Activated CD8-positive, alpha-beta T cell treated with anti-CD3 and anti-CD28 coated beads, Interleukin-2, amount 10 ng/mL, durations not matched to agents 7 days and 5 days (primary cell): Measurements from ENCODE around the gene PADI3. TPM values are rescaled to one million over a fixed set of nuclear protein-coding genes. Genes with fewer than 3 reads are reported as not detected.

ENCODE experiments used
- ATAC-seq: fragments of 150-1000 bp; cut with Tn5 transposase; one replicate; pipeline ENCODE4 v1.10.0; 2021; ENCODE audit warnings: moderate library complexity
- CTCF ChIA-PET: fragments of 350-600 bp; sonication (Branson Sonifier 250); formaldehyde crosslinking; loops from one replicate; lab custom pipeline; 2021; ENCODE audit warnings: antibody characterized with exemption; lab: Charles Lee
- POLR2A ChIA-PET: fragments of 350-600 bp; sonication (Branson Sonifier 250); formaldehyde crosslinking; loops from one replicate; lab custom pipeline; 2021; ENCODE audit warnings: antibody characterized with exemption; lab: Charles Lee
- DNase-seq: peaks from one replicate; pipeline ENCODE4 v3.0.0-alpha.2; 2020
- H3K27ac Mint-ChIP-seq: one replicate; pipeline ENCODE4 v1.8.0; 2021; ENCODE audit warnings: mild to moderate bottlenecking, mixed read lengths
- H3K27me3 Mint-ChIP-seq: one replicate; pipeline ENCODE4 v1.8.0; 2021; ENCODE audit warnings: low read depth, mixed read lengths
- H3K36me3 Mint-ChIP-seq: one replicate; pipeline ENCODE4 v1.8.0; 2021; ENCODE audit warnings: low read depth, mixed read lengths
- H3K4me1 Mint-ChIP-seq: one replicate; pipeline ENCODE4 v1.8.0; 2021; ENCODE audit warnings: low read depth, mixed read lengths
- H3K4me3 Mint-ChIP-seq: one replicate; pipeline ENCODE4 v1.8.0; 2021; ENCODE audit warnings: mild to moderate bottlenecking, mixed read lengths
- H3K9me3 Mint-ChIP-seq: one replicate; pipeline ENCODE4 v1.8.0; 2022; ENCODE audit warnings: mixed read lengths; ENCODE audit not compliant: insufficient read depth
- total RNA-seq, 2 experiments: library from RNA; stranded (reverse); gene quantifications; one replicate each; pipeline ENCODE4 v1.2.3, GENCODE V29; 2021

The PADI3 gene
- total RNA-seq, 2 experiments from 2014 or later, result not detected

DNA sequence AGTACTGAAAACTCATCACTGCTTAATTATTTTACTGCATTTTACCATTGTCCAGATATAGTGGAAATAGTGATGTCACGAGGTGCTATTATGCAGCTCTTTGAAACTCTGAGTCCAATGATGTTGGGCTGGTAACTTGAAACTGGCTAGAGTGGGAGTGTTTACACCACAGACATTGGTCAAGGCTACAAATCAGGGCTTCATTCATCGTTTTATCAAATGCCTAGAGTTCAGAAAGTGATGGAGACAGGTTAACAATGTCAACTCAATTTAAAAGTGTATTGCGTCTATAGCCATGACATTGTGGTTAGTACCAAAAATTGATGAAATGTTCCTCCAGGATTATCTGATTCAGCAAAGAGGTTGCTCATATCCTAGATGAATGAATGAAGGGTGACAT is 31.3 kb upstream of the PADI3 start:
- POLR2A ChIA-PET, result no interaction called here
- no peak overlapping the region for H3K27ac Mint-ChIP-seq

DNA sequence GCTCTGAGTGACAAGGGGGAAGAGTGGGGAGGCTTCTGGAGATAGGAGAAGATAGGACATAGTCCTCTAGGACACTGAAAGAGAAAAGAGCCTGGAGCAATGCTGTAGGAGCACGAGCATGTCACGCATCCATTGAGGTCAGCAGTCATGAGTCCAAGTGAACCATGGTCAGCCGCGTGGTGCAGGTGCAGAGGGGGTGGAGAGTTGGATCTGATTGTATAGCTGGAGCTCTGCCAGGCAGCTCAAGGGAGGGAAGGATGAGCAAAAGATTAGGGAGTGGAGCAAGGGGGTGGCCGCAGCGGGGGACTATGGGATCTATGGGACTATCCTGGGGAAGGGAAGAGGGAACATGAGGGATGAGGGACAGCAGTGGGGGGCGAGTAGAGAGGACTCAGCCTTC is 30.0 kb upstream of the PADI3 start:
- ATAC-seq, result no peak
- H3K4me3 Mint-ChIP-seq, result no peak overlapping the region
- H3K9me3 Mint-ChIP-seq, result no peaks in the 10 kb centered on the region
- peaks cover 46% of the 10 kb centered on the region for H3K27me3 Mint-ChIP-seq
- CTCF ChIA-PET, result no interaction called here
- DNase-seq, result no peak
- POLR2A ChIA-PET, result no interaction called here
- no peak overlapping the region for H3K27ac Mint-ChIP-seq
- H3K4me1 Mint-ChIP-seq, result peaks cover 2% of the 10 kb centered on the region
- H3K36me3 Mint-ChIP-seq, result no peaks in the 10 kb centered on the region

More for the DNA sequence above, 31.3 kb upstream of the PADI3 start:
- Mint-ChIP-seq H3K4me3 (no peak overlapping the region), H3K27me3 (peaks cover 52% of the 10 kb centered on the region), H3K36me3 (no peaks in the 10 kb centered on the region), H3K9me3 (no peaks in the 10 kb centered on the region), H3K4me1 (peaks cover 15% of the 10 kb centered on the region)
- DNase-seq (no peak), ATAC-seq (no peak)
- CTCF ChIA-PET, result no interaction called here

- no peak overlapping the region for H3K27ac Mint-ChIP-seq
- no peaks in the 10 kb centered on the region for H3K9me3 Mint-ChIP-seq
- H3K4me3 Mint-ChIP-seq, result no peak overlapping the region
- peaks cover 38% of the 10 kb centered on the region for H3K27me3 Mint-ChIP-seq
- no peak for DNase-seq
- ChIA-PET CTCF (no interaction called here), POLR2A (interaction anchor here (0.6 kb wide), 1 partner anchor 590 kb away, joined by 3 read pairs; no protein-coding TSS in a partner anchor)
- no peaks in the 10 kb centered on the region for H3K36me3 Mint-ChIP-seq
- ATAC-seq, result no peak
- H3K4me1 Mint-ChIP-seq, result no peaks in the 10 kb centered on the region
These were observed 28.6 kb upstream of the PADI3 start for GRCh38 chr1:17220287-17220686.

- Mint-ChIP-seq H3K9me3 (no peaks in the 10 kb centered on the region), H3K27me3 (peaks cover 23% of the 10 kb centered on the region), H3K4me3 (no peak overlapping the region), H3K36me3 (no peaks in the 10 kb centered on the region), H3K27ac (no peak overlapping the region), H3K4me1 (no peaks in the 10 kb centered on the region)
- no peak for ATAC-seq
- ChIA-PET CTCF (no interaction called here), POLR2A (no interaction called here)
- DNase-seq, result no peak
These were observed 26.3 kb upstream of the PADI3 start for GRCh38 chr1:17222557-17222956.

- no peak for ATAC-seq
- no peak overlapping the region for H3K27ac Mint-ChIP-seq
These were observed 24.5 kb upstream of the PADI3 start for GRCh38 chr1:17224434-17224833.

GRCh38 chr1:17225140-17225539 is 23.8 kb upstream of the PADI3 start:
- no peak for ATAC-seq
- Mint-ChIP-seq H3K4me1 (no peaks in the 10 kb centered on the region), H3K27ac (no peak overlapping the region), H3K27me3 (peaks cover 18% of the 10 kb centered on the region), H3K4me3 (no peak overlapping the region), H3K36me3 (no peaks in the 10 kb centered on the region), H3K9me3 (no peaks in the 10 kb centered on the region)
- POLR2A ChIA-PET, result no interaction called here
- CTCF ChIA-PET, result interaction anchor here (0.9 to 1.7 kb wide), 2 partner anchors 12 kb away, joined by 3 to 4 read pairs; no protein-coding TSS in a partner anchor
- DNase-seq, result no peak

More at GRCh38 chr1:17224434-17224833, 24.5 kb upstream of the PADI3 start:
- ChIA-PET POLR2A (no interaction called here), CTCF (interaction anchor here (0.9 kb wide), 1 partner anchor 12 kb away, joined by 3 read pairs; no protein-coding TSS in a partner anchor)
- no peak overlapping the region for H3K4me3 Mint-ChIP-seq
- H3K27me3 Mint-ChIP-seq, result peaks cover 18% of the 10 kb centered on the region
- no peaks in the 10 kb centered on the region for H3K9me3 Mint-ChIP-seq
- no peaks in the 10 kb centered on the region for H3K36me3 Mint-ChIP-seq
- no peak for DNase-seq
- no peaks in the 10 kb centered on the region for H3K4me1 Mint-ChIP-seq

DNA sequence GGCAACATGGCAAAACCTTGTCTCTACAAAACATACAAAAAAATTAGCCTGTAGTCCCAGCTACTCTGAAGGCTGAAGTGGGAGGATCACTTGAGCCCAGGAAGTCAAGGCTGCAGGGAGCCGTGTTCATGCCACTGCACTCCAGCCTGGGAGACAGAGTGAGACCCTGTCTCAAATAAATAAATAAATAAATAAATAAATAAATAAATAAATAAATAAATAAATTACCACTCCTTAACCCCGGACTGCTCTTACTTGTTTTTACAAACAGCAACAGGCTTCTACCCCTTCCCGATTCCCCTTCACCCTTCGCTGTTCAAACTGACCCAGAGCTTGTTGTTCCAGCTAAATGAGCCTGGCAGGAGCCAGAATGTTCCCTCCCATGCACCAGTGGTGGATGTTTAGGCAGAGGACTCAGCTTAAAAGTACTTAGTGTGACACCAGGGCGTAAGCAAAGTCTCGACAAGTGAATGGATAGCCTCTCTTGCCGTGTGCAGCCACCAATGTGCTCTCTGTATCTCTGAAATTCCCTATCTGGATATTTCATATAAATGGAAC is 21.5 kb upstream of the PADI3 start:
- ATAC-seq, result no peak
- Mint-ChIP-seq H3K27me3 (peaks cover 6% of the 10 kb centered on the region), H3K4me3 (no peak overlapping the region), H3K4me1 (no peaks in the 10 kb centered on the region), H3K36me3 (no peaks in the 10 kb centered on the region), H3K9me3 (no peaks in the 10 kb centered on the region), H3K27ac (no peak overlapping the region)
- ChIA-PET CTCF (no interaction called here), POLR2A (interaction anchor here (0.6 kb wide), 1 partner anchor 105 kb away, joined by 3 read pairs; no protein-coding TSS in a partner anchor)
- no peak for DNase-seq

GRCh38 chr1:17228619-17229018 is 20.3 kb upstream of the PADI3 start:
- H3K4me1 Mint-ChIP-seq, result peaks cover 3% of the 10 kb centered on the region
- H3K36me3 Mint-ChIP-seq, result no peaks in the 10 kb centered on the region
- ChIA-PET CTCF (no interaction called here), POLR2A (no interaction called here)
- no peak overlapping the region for H3K4me3 Mint-ChIP-seq
- H3K27ac Mint-ChIP-seq, result no peak overlapping the region
- ATAC-seq (no peak), DNase-seq (no peak)
- no peaks in the 10 kb centered on the region for H3K9me3 Mint-ChIP-seq
- peaks cover 8% of the 10 kb centered on the region for H3K27me3 Mint-ChIP-seq

DNA sequence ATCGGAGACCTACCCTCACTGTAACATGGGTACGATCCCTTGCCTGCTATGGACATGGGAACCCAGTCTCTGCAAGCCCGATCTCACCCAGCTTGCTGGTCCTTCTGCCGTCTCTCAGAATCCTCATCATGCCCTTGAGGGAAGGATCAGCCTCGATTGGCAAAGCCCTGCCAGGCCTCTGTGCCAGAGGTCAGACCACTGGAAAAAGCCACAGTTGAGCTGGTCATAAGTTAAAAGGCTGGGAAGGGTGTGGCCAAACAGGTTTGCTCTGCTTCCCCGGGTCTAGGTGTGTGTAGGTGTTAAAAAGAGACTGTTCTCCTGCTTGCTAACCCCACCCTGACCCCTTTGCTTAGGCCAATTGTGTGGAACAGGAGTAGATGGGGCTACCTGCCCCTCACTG is 19.5 kb upstream of the PADI3 start:
- no peak for ATAC-seq
- Mint-ChIP-seq H3K4me1 (peaks cover 3% of the 10 kb centered on the region), H3K27ac (no peak overlapping the region), H3K36me3 (no peaks in the 10 kb centered on the region), H3K4me3 (no peak overlapping the region), H3K9me3 (no peaks in the 10 kb centered on the region), H3K27me3 (peaks cover 8% of the 10 kb centered on the region)
- ChIA-PET POLR2A (no interaction called here), CTCF (no interaction called here)
- DNase-seq, result no peak

- Mint-ChIP-seq H3K4me1 (peaks cover 3% of the 10 kb centered on the region), H3K9me3 (no peaks in the 10 kb centered on the region), H3K36me3 (no peaks in the 10 kb centered on the region), H3K27me3 (peaks cover 5% of the 10 kb centered on the region), H3K27ac (no peak overlapping the region), H3K4me3 (no peak overlapping the region)
- DNase-seq (no peak), ATAC-seq (no peak)
- ChIA-PET CTCF (no interaction called here), POLR2A (no interaction called here)
These were observed 18.8 kb upstream of the PADI3 start for GRCh38 chr1:17230106-17230505.

GRCh38 chr1:17230671-17231310 is 18.1 kb upstream of the PADI3 start:
- Mint-ChIP-seq H3K4me1 (peaks cover 3% of the 10 kb centered on the region), H3K9me3 (no peaks in the 10 kb centered on the region), H3K27me3 (peaks cover 5% of the 10 kb centered on the region), H3K36me3 (no peaks in the 10 kb centered on the region), H3K4me3 (no peak overlapping the region), H3K27ac (no peak overlapping the region)
- DNase-seq (no peak), ATAC-seq (no peak)
- ChIA-PET POLR2A (no interaction called here), CTCF (no interaction called here)

DNA sequence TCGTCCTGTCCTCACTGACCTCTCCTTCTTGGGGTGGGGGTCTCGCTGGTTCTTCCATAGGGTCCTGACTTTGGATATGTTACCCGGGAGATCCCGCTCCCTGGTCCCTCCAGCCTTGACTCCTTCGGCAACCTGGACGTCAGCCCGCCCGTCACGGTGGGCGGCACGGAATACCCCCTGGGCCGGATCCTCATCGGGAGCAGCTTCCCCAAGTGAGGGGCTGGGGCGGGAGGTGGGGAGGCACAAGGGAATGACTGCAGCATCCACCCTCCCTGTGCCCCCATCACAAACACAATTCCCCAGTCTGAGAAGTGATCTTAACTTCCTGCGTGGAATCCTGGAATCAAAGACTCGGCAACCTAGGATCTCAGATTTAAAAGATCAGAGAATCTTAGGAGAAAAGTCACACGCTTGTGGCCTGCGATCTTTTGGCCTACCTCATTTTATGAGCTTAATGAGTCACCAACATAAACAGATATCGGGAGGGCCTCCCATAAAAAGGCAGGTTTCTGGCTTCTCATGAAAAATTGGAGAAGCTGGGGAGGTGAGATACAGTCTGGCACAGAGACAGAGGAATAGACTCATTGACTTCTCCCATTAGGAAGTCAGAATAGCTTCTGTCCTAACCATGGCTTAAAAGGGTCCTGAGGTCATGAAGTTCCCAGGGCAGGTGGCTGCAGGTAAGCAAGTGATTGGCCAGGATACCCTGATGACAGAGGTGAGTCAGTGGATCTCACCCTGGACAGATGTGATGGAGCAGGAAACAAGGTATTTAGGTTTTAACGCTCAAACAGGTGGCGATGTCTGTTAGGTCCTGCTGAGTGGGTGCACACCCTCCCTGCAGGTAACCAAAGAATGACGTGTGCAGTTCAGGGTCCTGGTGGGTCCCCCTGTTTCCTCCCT is 15.9 kb upstream of the PADI3 start:
- ATAC-seq, result no peak
- DNase-seq, result no peak
- CTCF ChIA-PET, result interaction anchor here (7.6 kb wide), 1 partner anchor 109 kb away, joined by 80 read pairs; no protein-coding TSS in a partner anchor
- POLR2A ChIA-PET, result no interaction called here
- H3K4me1 Mint-ChIP-seq, result peaks cover 3% of the 10 kb centered on the region
- H3K9me3 Mint-ChIP-seq, result no peaks in the 10 kb centered on the region
- no peak overlapping the region for H3K4me3 Mint-ChIP-seq
- peaks cover 5% of the 10 kb centered on the region for H3K27me3 Mint-ChIP-seq
- H3K27ac Mint-ChIP-seq, result no peak overlapping the region
- no peaks in the 10 kb centered on the region for H3K36me3 Mint-ChIP-seq
